Measurements from ENCODE around the gene SNORC.

Gene SNORC

GRCh38 chr2:232890536-232890895 lies 20.5 kb downstream of the SNORC start:
- Histone ChIP-seq H3K9ac (no peak overlapping the region), H2AFZ (ENCODE audit: low read depth) (no peak overlapping the region), H3K36me3 (ENCODE audit: insufficient read depth) (no peaks in the 10 kb centered on the region), H3K4me3 (IDR thresholded peaks at IDR 0.05; ENCODE audit: insufficient read depth, low read depth, low read length) (no peak overlapping the region), H3K4me1 (ENCODE audit: low read depth, poor library complexity, severe bottlenecking) (no peaks in the 10 kb centered on the region), H3K27ac (no peak overlapping the region), H4K20me1 (ENCODE audit: insufficient read depth) (no peaks in the 10 kb centered on the region), H3K4me2 (no peak overlapping the region), H3K27me3 (ENCODE audit: insufficient read depth, low read depth) (no peaks in the 10 kb centered on the region), H3K79me2 (ENCODE audit: insufficient read depth, low read depth) (no peaks in the 10 kb centered on the region)
- no peak for TF ChIP-seq CTCF (conservative IDR thresholded peaks at IDR 0.05; ENCODE audit: low read depth, low read length)

DNA sequence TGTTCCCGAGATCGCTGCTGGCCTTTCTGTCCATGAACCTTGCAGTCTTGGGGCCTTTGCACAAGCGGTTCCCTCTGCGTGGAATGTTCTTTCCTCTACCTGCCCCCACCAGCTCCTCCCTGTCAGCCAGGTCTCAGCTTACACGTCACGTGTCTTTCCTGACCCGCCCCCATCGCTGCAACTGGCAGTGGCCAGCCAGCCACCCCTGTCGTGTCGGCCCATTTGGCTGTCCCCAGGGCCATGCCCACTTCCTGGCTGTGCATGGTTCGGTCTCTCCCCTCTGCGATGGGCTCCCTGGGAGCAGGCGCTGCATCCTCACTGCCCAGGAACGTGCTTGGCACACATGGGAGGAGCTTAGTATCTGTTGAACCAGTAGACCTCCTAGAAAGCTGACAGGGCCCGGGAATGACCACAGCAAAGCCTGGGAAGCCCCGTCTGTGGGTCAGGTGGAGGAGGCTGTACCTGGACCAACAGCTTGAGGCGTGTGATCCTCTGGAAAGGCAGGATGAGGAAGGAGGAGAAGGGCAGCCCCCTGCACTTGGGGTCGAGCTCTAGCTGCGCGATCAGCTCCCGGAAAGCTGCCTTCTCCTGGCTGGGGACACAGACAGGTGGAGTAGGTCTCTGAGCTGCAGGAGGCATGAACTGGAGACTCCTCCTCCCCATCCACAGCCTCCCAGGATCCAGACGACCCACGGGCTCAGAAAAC lies 21.0 kb downstream of the SNORC start:
- Histone ChIP-seq H3K4me3 (IDR thresholded peaks at IDR 0.05; ENCODE audit: insufficient read depth, low read depth, low read length) (no peak overlapping the region), H4K20me1 (ENCODE audit: insufficient read depth) (no peaks in the 10 kb centered on the region), H3K4me1 (ENCODE audit: low read depth, poor library complexity, severe bottlenecking) (no peaks in the 10 kb centered on the region), H3K4me2 (no peak overlapping the region), H3K79me2 (ENCODE audit: insufficient read depth, low read depth) (no peaks in the 10 kb centered on the region), H2AFZ (ENCODE audit: low read depth) (no peak overlapping the region), H3K9ac (no peak overlapping the region), H3K36me3 (ENCODE audit: insufficient read depth) (no peaks in the 10 kb centered on the region), H3K27ac (no peak overlapping the region), H3K27me3 (ENCODE audit: insufficient read depth, low read depth) (no peaks in the 10 kb centered on the region)
- no peak for TF ChIP-seq CTCF (conservative IDR thresholded peaks at IDR 0.05; ENCODE audit: low read depth, low read length)

GRCh38 chr2:232891621-232892071 lies 21.6 kb downstream of the SNORC start:
- Histone ChIP-seq H3K27me3 (ENCODE audit: insufficient read depth, low read depth) (no peaks in the 10 kb centered on the region), H3K4me3 (IDR thresholded peaks at IDR 0.05; ENCODE audit: insufficient read depth, low read depth, low read length) (no peak overlapping the region), H3K79me2 (ENCODE audit: insufficient read depth, low read depth) (no peaks in the 10 kb centered on the region), H3K4me1 (ENCODE audit: low read depth, poor library complexity, severe bottlenecking) (no peaks in the 10 kb centered on the region), H4K20me1 (ENCODE audit: insufficient read depth) (no peaks in the 10 kb centered on the region), H3K36me3 (ENCODE audit: insufficient read depth) (no peaks in the 10 kb centered on the region), H3K27ac (no peak overlapping the region), H3K4me2 (no peak overlapping the region), H3K9ac (no peak overlapping the region), H2AFZ (ENCODE audit: low read depth) (no peak overlapping the region)
- TF ChIP-seq CTCF (conservative IDR thresholded peaks at IDR 0.05; ENCODE audit: low read depth, low read length), result no peak

DNA sequence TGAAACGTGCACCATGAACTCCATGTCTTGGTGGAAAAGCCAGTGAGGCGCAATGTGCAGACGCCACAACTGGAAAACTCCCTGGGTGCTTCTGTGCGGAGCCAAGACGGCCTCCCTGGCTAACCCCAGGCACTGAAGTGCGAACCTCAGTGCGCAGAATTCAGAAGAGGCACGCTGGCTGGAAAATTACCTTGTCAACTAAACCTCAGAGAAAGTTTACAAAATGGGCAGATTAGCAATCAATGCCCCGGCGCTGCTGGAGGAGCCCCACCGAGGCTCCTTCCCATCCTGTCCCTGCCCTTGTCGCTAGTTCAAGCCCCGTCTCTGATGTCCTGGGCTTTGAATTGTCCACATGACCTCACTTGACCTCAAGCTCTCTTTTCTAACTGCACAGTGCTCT lies 22.2 kb downstream of the SNORC start:
- no peaks in the 10 kb centered on the region for H3K27me3 ChIP-seq (ENCODE audit: insufficient read depth, low read depth)
- no peak overlapping the region for H3K4me2 ChIP-seq
- TF ChIP-seq CTCF (conservative IDR thresholded peaks at IDR 0.05; ENCODE audit: low read depth, low read length), result no peak
- H3K27ac ChIP-seq, result no peak overlapping the region
- no peak overlapping the region for H2AFZ ChIP-seq (ENCODE audit: low read depth)
- no peaks in the 10 kb centered on the region for H4K20me1 ChIP-seq (ENCODE audit: insufficient read depth)
- H3K36me3 ChIP-seq (ENCODE audit: insufficient read depth), result no peaks in the 10 kb centered on the region
- H3K79me2 ChIP-seq (ENCODE audit: insufficient read depth, low read depth), result no peaks in the 10 kb centered on the region
- H3K4me1 ChIP-seq (ENCODE audit: low read depth, poor library complexity, severe bottlenecking), result no peaks in the 10 kb centered on the region
- no peak overlapping the region for H3K9ac ChIP-seq
- no peak overlapping the region for H3K4me3 ChIP-seq (IDR thresholded peaks at IDR 0.05; ENCODE audit: insufficient read depth, low read depth, low read length)
